Psoas muscle (tissue), 8 donors: Measurements from ENCODE around the gene ENOPH1. TPM values are rescaled to one million over a fixed set of nuclear protein-coding genes. Genes with fewer than 3 reads are reported as not detected.

Experiments
- ATAC-seq, 4 donors: fragments of 200-7000 bp; cut with Tn5 transposase; one replicate each; pipeline ENCODE4 v1.9.1; 2020; ENCODE audit warnings: moderate library complexity in 3 of 4, mild to moderate bottlenecking in 2 of 4
- DNase-seq, 2 donors: peaks; one replicate each; pipeline ENCODE4 v3.0.0-alpha.2; 2020
- H3K27ac ChIP-seq: fragments of 200-600 bp; one replicate; pipeline ENCODE4 v1.8.0; 2022
- H3K27me3 ChIP-seq, 3 donors: fragments of 200-600 bp in 1 of 3; one replicate each; pipeline versions ENCODE4 v1.6.1 to v1.8.0; 2013 to 2022; ENCODE audit warnings: low read length in 2 of 3, mild to moderate bottlenecking in 2 of 3, moderate library complexity in 1 of 3; ENCODE audit not compliant: insufficient read depth in 3 of 3
- H3K36me3 ChIP-seq, 2 donors: fragments of 200-600 bp in 1 of 2; one replicate each; pipeline versions ENCODE4 v1.6.1 to v1.8.0; 2013 to 2022; ENCODE audit warnings: low read depth in 1 of 2, mild to moderate bottlenecking in 1 of 2, moderate library complexity in 1 of 2; ENCODE audit not compliant: insufficient read depth in 1 of 2
- H3K4me1 ChIP-seq: fragments of 200-600 bp; one replicate; pipeline ENCODE4 v1.8.0; 2022
- H3K4me3 ChIP-seq: fragments of 200-600 bp; one replicate; pipeline ENCODE4 v1.8.0; 2022; ENCODE audit warnings: mild to moderate bottlenecking
- H3K9me3 ChIP-seq: fragments of 200-600 bp; one replicate; pipeline ENCODE4 v1.8.0; 2022
- WGBS, 3 donors: extraction: QIAGEN DNeasy Blood & Tissue Kit; methylation state at CpG; one replicate each; pipeline versions ENCODE4 v1.1.6 to v1.1.7; 2013; 5-methylcytosine and 5-hydroxymethylcytosine counted together
- intact Hi-C, 2 donors: fragments of 100-400 bp; cut with DNase I; formaldehyde crosslinking; loops; one replicate each; pipeline versions ENCODE4 v1.11.0 to v1.14.2; 2022
- polyA plus RNA-seq, 3 donors: library from polyadenylated mRNA; stranded (reverse); fragments of 200-250 nt; gene quantifications; one replicate each; pipeline ENCODE4 v1.2.3, GENCODE V29; 2013
- total RNA-seq, 4 donors: library from RNA; stranded (reverse); fragmentation: NEBNext Ultra II Directional in 2 of 4; extraction: Animal tissue kit (Norgen Biotek cat#: 25700) in 2 of 4; gene quantifications; one replicate each; pipeline versions ENCODE4 v1.2.1 to v1.2.4, GENCODE V29; 2021 to 2023
- TF ChIP-seq, protein P1 (sequence below): fragments of 200-600 bp; IDR thresholded peaks from one replicate; pipeline ENCODE4 v1.8.0; 2022; ENCODE audit warnings: antibody characterized with exemption
- donor health status: healthy with polysubstance abuse.
- donor health status: DM: no; HTN: no; CAD: no; lungs with moderate emphysema.
- donor health status: Bipolar disorder and iron deficiency.
- donor health status: healthy.
- donor health status: DM: yes; HTN: yes; CAD: no.
- donor health status: DM: no; HTN: no; CAD: no.
- donor health status: DM: no; HTN: no; CAD: no.
- donor health status: DM: yes; HTN: yes; CAD: no.

The ENOPH1 gene
- total and polyA plus RNA-seq, 7 donors, result 9.1 to 27.7 (median 12.5) TPM

DNA sequence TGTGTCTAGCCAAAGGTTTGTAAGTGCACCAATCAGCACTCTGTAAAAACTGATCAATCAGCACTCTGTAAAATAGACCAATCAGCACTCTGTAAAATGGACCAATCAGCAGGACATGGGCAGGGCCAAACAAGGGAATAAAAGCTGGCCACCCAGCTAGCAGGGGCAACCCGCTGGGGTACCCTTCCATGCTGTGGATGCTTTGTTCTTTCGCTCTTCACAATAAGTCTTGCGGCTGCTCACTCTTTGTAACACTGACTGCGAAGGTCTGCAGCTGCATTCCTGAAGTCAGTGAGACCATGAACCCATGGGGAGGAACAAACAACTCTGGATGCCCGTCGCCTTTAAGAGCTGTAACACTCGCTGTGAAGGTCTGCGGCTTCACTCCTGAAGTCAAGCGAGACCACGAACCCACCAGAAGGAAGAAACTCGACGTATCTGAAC is 14.4 kb upstream of the ENOPH1 start:
- WGBS, 3 donors, result 85 to 88% (median 86%) methylated on average over 12 of the region's 12 CpGs
- H3K9me3 ChIP-seq, result no peaks in the 10 kb centered on the region
- no peak overlapping the region for H3K27ac ChIP-seq
- no peaks in the 10 kb centered on the region for H3K36me3 ChIP-seq
- DNase-seq (no peak), ATAC-seq (no peak)
- TF ChIP-seq, protein P1, sequence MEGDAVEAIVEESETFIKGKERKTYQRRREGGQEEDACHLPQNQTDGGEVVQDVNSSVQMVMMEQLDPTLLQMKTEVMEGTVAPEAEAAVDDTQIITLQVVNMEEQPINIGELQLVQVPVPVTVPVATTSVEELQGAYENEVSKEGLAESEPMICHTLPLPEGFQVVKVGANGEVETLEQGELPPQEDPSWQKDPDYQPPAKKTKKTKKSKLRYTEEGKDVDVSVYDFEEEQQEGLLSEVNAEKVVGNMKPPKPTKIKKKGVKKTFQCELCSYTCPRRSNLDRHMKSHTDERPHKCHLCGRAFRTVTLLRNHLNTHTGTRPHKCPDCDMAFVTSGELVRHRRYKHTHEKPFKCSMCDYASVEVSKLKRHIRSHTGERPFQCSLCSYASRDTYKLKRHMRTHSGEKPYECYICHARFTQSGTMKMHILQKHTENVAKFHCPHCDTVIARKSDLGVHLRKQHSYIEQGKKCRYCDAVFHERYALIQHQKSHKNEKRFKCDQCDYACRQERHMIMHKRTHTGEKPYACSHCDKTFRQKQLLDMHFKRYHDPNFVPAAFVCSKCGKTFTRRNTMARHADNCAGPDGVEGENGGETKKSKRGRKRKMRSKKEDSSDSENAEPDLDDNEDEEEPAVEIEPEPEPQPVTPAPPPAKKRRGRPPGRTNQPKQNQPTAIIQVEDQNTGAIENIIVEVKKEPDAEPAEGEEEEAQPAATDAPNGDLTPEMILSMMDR, result no peak
- no peak overlapping the region for H3K4me3 ChIP-seq
- intact Hi-C loops, result no loop called here
- H3K27me3 ChIP-seq, result no peaks in the 10 kb centered on the region
- H3K4me1 ChIP-seq, result no peaks in the 10 kb centered on the region

DNA sequence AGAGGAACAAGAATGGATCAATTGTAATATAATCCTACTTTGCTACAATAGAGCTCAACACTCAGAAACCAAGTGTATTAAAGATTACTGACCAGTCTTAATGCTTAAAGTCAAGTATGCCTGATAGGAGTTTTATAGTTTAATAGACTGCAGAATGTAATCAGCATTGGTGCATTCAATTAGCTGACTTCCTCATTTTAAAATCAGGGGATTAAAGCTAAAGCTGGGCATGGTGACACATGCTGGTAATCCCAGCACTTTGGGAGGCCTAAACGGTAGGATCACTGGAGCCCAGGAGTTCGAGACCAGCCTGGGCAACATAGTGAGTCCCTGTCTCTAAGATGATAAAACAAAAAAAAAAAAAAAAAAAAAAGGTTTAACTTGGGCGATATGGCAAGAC is 10.9 kb upstream of the ENOPH1 start:
- no peaks in the 10 kb centered on the region for H3K27me3 ChIP-seq
- 51 to 73% (median 62%) methylated on average over 3 of the region's 3 CpGs for WGBS, 3 donors
- H3K9me3 ChIP-seq, result no peaks in the 10 kb centered on the region
- H3K4me3 ChIP-seq, result no peak overlapping the region
- H3K4me1 ChIP-seq, result no peaks in the 10 kb centered on the region
- intact Hi-C loops, result no loop called here
- peaks cover 0 to 25% of the 10 kb centered on the region in 2 donors for H3K36me3 ChIP-seq
- ATAC-seq, result no peak
- TF ChIP-seq, protein P1, result no peak
- no peak overlapping the region for H3K27ac ChIP-seq
- no peak for DNase-seq

DNA sequence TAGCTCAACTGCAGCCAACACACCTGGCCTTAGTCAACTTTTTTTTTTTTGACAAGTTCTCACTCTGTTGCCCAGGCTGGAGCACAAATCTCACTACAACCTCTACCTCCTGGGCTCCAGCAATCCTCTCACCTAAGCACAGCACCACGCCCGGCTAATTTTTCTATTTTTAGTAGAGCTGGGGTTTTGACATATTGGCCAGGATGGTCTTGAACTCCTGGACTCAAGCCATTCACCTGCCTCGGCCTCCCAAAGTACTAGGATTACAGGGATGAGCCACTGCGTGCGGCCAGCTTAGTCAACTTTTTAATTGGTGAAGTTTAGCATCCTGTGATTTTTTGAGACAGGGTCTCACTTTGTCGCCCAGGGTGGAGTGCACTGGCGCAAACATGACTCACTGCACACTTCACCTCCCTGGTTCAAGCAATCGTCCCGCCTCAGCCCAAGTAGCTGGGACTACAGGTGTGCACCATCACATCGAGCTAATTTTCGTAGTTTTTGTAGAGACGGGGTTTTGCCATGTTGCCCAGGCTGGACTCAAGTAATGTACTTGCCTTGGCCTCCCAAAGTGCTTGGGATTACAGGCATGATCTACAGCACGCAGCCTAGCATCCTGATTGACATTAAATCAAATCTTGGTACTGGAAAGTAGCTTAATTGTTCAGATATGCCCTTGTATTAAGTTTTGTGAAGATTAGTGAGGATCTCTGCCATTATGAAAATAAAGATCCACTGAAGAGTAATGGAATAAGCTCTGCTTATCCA is 8.4 kb upstream of the ENOPH1 start:
- intact Hi-C loops, result no loop called here
- H3K36me3 ChIP-seq, result peaks cover 3 to 50% of the 10 kb centered on the region in 2 donors
- peaks cover 10% of the 10 kb centered on the region for H3K4me1 ChIP-seq
- no peak overlapping the region for H3K27ac ChIP-seq
- no peaks in the 10 kb centered on the region for H3K9me3 ChIP-seq
- TF ChIP-seq, protein P1, result no peak
- no peak overlapping the region for H3K4me3 ChIP-seq
- WGBS, 3 donors, result 62 to 71% (median 69%) methylated on average over 13 of the region's 13 CpGs
- ATAC-seq, result peak; percentile 41 to 50 (median 44)
- DNase-seq, result no peak
- no peaks in the 10 kb centered on the region for H3K27me3 ChIP-seq

DNA sequence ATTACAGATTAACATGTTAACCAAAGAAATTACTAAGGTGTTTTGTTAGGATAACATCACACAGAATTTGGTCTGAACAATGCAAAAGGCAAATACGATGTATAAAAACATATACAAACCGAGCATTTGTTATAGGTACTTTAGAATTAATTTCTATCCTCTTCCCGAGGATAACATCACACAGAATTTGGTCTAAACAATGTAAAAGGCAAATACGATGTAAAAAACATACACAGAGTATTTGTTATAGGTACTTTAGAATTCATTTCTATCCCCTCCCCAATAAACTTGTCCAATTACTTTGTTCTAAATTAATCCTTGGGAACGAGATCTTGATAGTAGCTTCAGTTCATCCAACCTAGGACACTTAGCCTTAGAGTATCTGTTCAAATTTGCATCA is 7.8 kb upstream of the ENOPH1 start:
- TF ChIP-seq, protein P1, result no peak
- Histone ChIP-seq H3K4me3 (no peak overlapping the region), H3K36me3 (peaks cover 4 to 56% of the 10 kb centered on the region in 2 donors), H3K9me3 (no peaks in the 10 kb centered on the region), H3K27ac (no peak overlapping the region), H3K4me1 (peaks cover 15% of the 10 kb centered on the region), H3K27me3 (no peaks in the 10 kb centered on the region)
- 78 to 88% (median 84%) methylated on average over 5 of the region's 5 CpGs for WGBS, 3 donors
- no peak for ATAC-seq
- DNase-seq, result no peak
- intact Hi-C loops, result no loop called here
